Sigmoid colon (tissue), 4 donors: Measurements from ENCODE around the gene FAM89A.

Source experiments
- POLR2A ChIP-seq, 2 donors: fragments of 450-650 bp; IDR thresholded peaks; one replicate each; pipeline ENCODE4 v1.6.1; 2016; ENCODE audit warnings: antibody characterized with exemption in 2 of 2, mild to moderate bottlenecking in 2 of 2, moderate library complexity in 2 of 2
- POLR2AphosphoS5 ChIP-seq, 4 donors: sonication (generic); formaldehyde crosslinking; IDR thresholded peaks; one replicate each; pipeline ENCODE4 v1.6.1; 2017; ENCODE audit warnings: antibody characterized with exemption in 4 of 4
- TF ChIP-seq, protein P1 (sequence below), 4 experiments: fragments of 450-650 bp in 3 of 4; fragments of 200-600 bp in 1 of 4; IDR thresholded peaks; one replicate each; pipeline ENCODE4 v1.5.1; 2016 to 2019; ENCODE audit warnings: antibody characterized with exemption in 4 of 4, mild to moderate bottlenecking in 3 of 4, moderate library complexity in 2 of 4

DNA sequence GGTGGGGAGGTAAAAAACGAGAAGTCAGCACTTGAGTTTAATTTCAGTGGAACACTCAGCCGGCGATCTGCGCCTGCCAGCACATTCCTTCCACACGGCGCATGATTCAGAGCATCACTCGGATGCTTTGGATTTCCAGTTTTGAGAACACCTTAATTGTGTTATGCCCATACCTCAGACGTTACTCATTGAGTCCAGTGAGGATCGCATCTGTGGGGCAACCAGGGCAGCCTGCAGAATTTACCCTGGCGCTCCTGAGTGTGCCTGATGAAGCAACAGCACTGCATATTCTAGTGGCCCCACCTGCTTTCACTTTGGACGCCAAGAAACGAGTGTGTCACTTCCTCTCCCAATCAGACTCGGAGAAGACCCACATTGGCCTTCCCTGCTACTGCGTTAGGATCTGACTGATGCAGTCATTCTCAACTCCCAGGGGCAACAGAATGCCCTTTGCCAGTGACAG lies 19.9 kb downstream of the FAM89A start:
- TF ChIP-seq POLR2A (IDR thresholded peaks at IDR 0.05) (no peak), POLR2AphosphoS5 (IDR thresholded peaks at IDR 0.05) (no peak)
- TF ChIP-seq, protein P1, sequence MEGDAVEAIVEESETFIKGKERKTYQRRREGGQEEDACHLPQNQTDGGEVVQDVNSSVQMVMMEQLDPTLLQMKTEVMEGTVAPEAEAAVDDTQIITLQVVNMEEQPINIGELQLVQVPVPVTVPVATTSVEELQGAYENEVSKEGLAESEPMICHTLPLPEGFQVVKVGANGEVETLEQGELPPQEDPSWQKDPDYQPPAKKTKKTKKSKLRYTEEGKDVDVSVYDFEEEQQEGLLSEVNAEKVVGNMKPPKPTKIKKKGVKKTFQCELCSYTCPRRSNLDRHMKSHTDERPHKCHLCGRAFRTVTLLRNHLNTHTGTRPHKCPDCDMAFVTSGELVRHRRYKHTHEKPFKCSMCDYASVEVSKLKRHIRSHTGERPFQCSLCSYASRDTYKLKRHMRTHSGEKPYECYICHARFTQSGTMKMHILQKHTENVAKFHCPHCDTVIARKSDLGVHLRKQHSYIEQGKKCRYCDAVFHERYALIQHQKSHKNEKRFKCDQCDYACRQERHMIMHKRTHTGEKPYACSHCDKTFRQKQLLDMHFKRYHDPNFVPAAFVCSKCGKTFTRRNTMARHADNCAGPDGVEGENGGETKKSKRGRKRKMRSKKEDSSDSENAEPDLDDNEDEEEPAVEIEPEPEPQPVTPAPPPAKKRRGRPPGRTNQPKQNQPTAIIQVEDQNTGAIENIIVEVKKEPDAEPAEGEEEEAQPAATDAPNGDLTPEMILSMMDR (IDR thresholded peaks at IDR 0.05): no peak
